Adipocyte (in vitro differentiated cells): ENCODE measurements around the gene DCP1A.
A peak's percentile ranks its signal among the peaks of the same experiment; 100 is the strongest.
"Not testable (repeated sequence)": the region's sequence is repeated elsewhere in the genome, so short reads cannot be mapped to it uniquely, and the experiment has no call there.

Source experiments
- DNase-seq: peaks from one replicate; pipeline ENCODE4 v3.0.0-alpha.2; 2015; ENCODE audit warnings: low read depth
- H3K27me3 ChIP-seq: replicated peaks from 2 replicates; pipeline ENCODE4 v1.7.0; 2013; ENCODE audit warnings: mild to moderate bottlenecking, low read length, moderate library complexity; ENCODE audit not compliant: control insufficient read depth, insufficient read depth
- H3K36me3 ChIP-seq: 2 replicates; pipeline ENCODE4 v1.7.0; 2013; ENCODE audit warnings: low read length, mild to moderate bottlenecking, moderate library complexity; ENCODE audit not compliant: control insufficient read depth, insufficient read depth, severe bottlenecking
- H3K4me1 ChIP-seq: 2 replicates; pipeline ENCODE4 v1.7.0; 2013; ENCODE audit warnings: mild to moderate bottlenecking, low read length, moderate library complexity; ENCODE audit not compliant: control insufficient read depth, insufficient read depth
- H3K4me3 ChIP-seq: 2 replicates; pipeline ENCODE4 v1.7.0; 2013; ENCODE audit warnings: mild to moderate bottlenecking, low read length, moderate library complexity
- H3K9ac ChIP-seq: 2 replicates; pipeline ENCODE4 v1.7.0; 2013; ENCODE audit warnings: mild to moderate bottlenecking, low read length, moderate library complexity
- H3K9me3 ChIP-seq: 2 replicates; pipeline ENCODE4 v1.7.0; 2013; ENCODE audit warnings: mild to moderate bottlenecking, low read length, moderate library complexity; ENCODE audit not compliant: control insufficient read depth

DCP1A gene

GRCh38 chr3:53354945-53355498 lies 7.7 kb upstream of the DCP1A start:
- peaks cover 26% of the 10 kb centered on the region for H3K4me1 ChIP-seq
- no peaks in the 10 kb centered on the region for H3K27me3 ChIP-seq
- no peak overlapping the region for H3K4me3 ChIP-seq
- no peak for DNase-seq
- no peaks in the 10 kb centered on the region for H3K9me3 ChIP-seq
- no peaks in the 10 kb centered on the region for H3K36me3 ChIP-seq
- H3K9ac ChIP-seq, result no peak overlapping the region

- Histone ChIP-seq H3K36me3 (no peaks in the 10 kb centered on the region), H3K27me3 (no peaks in the 10 kb centered on the region), H3K4me1 (peaks cover 26% of the 10 kb centered on the region), H3K4me3 (no peak overlapping the region), H3K9me3 (no peaks in the 10 kb centered on the region), H3K9ac (no peak overlapping the region)
- no peak for DNase-seq
Observed at GRCh38 chr3:53353202-53353601, 5.9 kb upstream of the DCP1A start.

- Histone ChIP-seq H3K4me3 (no peak overlapping the region), H3K9me3 (no peaks in the 10 kb centered on the region), H3K36me3 (no peaks in the 10 kb centered on the region), H3K27me3 (no peaks in the 10 kb centered on the region), H3K9ac (no peak overlapping the region), H3K4me1 (peaks cover 18% of the 10 kb centered on the region)
- peak; percentile 42 for DNase-seq
Observed at GRCh38 chr3:53350652-53351051, 3.3 kb upstream of the DCP1A start.

GRCh38 chr3:53348118-53348517 lies 775 bp upstream of the DCP1A start:
- not testable (repeated sequence) for H3K27me3 ChIP-seq, DNase-seq, H3K9me3 ChIP-seq, H3K36me3 ChIP-seq
- H3K4me3 ChIP-seq, result peak overlapping the region; percentile 97
- peaks cover 35% of the 10 kb centered on the region for H3K4me1 ChIP-seq
- H3K9ac ChIP-seq, result peak overlapping the region; percentile 99

DNA sequence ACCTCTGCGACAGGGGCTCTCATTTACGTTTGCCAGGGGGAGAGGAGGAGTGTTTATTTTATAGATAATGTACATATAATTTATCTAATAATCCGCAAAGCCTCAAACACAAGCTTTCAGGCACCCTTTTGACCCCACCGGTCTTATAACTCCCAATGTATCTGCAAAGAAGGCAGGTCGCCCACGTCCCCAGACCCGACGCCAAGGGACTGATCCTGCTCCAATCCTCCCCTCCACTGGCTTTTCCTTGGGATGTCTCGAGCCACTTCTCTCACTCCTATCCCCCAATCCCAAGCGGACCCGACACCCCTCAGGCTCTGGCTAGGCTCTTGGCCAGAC lies 452 bp downstream of the DCP1A start:
- peaks cover 42% of the 10 kb centered on the region for H3K4me1 ChIP-seq
- DNase-seq, result no peak
- H3K36me3 ChIP-seq, result peaks cover 11% of the 10 kb centered on the region
- H3K27me3 ChIP-seq, result no peaks in the 10 kb centered on the region
- no peaks in the 10 kb centered on the region for H3K9me3 ChIP-seq
- H3K4me3 ChIP-seq, result peak overlapping the region; percentile 97
- peak overlapping the region; percentile 99 for H3K9ac ChIP-seq

DNA sequence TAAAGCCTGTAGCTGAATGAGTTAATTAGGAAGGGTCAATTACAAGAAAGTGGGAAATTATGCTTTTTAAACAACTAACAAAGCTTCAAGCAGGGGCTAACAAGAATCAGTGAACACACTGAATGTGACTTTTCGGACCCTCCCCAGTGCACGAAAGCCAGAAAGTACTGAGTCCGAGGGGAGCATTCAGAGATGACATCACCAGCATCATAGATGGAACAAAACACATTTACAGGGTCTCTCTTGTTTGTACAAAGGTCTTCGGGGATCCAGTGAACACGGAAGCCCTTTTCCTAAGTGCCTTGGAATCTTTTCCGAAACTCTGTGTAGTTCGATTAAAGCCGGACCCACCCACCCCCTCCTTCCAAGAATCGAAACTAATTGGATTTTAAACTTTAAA lies 829 bp downstream of the DCP1A start:
- DNase-seq, result peak; percentile 52
- Histone ChIP-seq H3K9me3 (no peaks in the 10 kb centered on the region), H3K4me3 (peak overlapping the region; percentile 97), H3K4me1 (peaks cover 42% of the 10 kb centered on the region), H3K36me3 (peaks cover 15% of the 10 kb centered on the region), H3K9ac (peak overlapping the region; percentile 99), H3K27me3 (no peaks in the 10 kb centered on the region)

GRCh38 chr3:53342353-53342752 lies 5.0 kb downstream of the DCP1A start:
- H3K36me3 ChIP-seq, result peaks cover 50% of the 10 kb centered on the region
- no peak overlapping the region for H3K9ac ChIP-seq
- no peak for DNase-seq
- H3K4me1 ChIP-seq, result peaks cover 27% of the 10 kb centered on the region
- no peaks in the 10 kb centered on the region for H3K27me3 ChIP-seq
- no peak overlapping the region for H3K4me3 ChIP-seq
- H3K9me3 ChIP-seq, result no peaks in the 10 kb centered on the region

- H3K36me3 ChIP-seq, result peaks cover 77% of the 10 kb centered on the region
- no peaks in the 10 kb centered on the region for H3K27me3 ChIP-seq
- DNase-seq, result no peak
- H3K9ac ChIP-seq, result no peak overlapping the region
- H3K4me1 ChIP-seq, result peaks cover 5% of the 10 kb centered on the region
- H3K4me3 ChIP-seq, result no peak overlapping the region
- H3K9me3 ChIP-seq, result no peaks in the 10 kb centered on the region
Observed at GRCh38 chr3:53337167-53337940, 10.0 kb downstream of the DCP1A start.

DNA sequence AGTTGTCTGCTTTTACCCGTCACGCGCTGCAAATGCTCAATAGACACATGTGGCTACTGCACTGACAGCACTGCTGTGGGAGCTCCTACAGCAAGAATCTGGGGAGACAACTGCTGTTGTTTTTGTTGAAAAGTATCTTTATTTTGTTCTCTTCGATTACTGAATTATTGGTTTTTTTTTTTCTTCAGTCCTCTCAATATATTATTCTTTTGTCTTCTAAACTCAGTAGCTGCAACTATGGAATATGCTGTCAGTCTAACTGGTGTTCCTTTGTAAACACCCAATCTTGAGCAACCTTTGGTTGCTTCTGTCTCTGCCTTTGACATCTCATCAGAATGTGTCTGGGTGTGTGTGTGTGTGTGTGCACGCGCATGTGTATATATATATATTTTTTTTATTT lies 12.6 kb downstream of the DCP1A start:
- DNase-seq, result no peak
- Histone ChIP-seq H3K27me3 (no peaks in the 10 kb centered on the region), H3K9ac (no peak overlapping the region), H3K36me3 (peaks cover 75% of the 10 kb centered on the region), H3K4me1 (peaks cover 2% of the 10 kb centered on the region), H3K4me3 (no peak overlapping the region), H3K9me3 (no peaks in the 10 kb centered on the region)

- peaks cover 11% of the 10 kb centered on the region for H3K4me1 ChIP-seq
- H3K9ac ChIP-seq, result no peak overlapping the region
- H3K27me3 ChIP-seq, result no peaks in the 10 kb centered on the region
- peaks cover 69% of the 10 kb centered on the region for H3K36me3 ChIP-seq
- no peak overlapping the region for H3K4me3 ChIP-seq
- H3K9me3 ChIP-seq, result no peaks in the 10 kb centered on the region
- no peak for DNase-seq
Observed at GRCh38 chr3:53331871-53332270, 15.5 kb downstream of the DCP1A start.

- no peaks in the 10 kb centered on the region for H3K27me3 ChIP-seq
- no peak for DNase-seq
- no peak overlapping the region for H3K4me3 ChIP-seq
- no peaks in the 10 kb centered on the region for H3K9me3 ChIP-seq
- peaks cover 66% of the 10 kb centered on the region for H3K36me3 ChIP-seq
- no peak overlapping the region for H3K9ac ChIP-seq
- peaks cover 19% of the 10 kb centered on the region for H3K4me1 ChIP-seq
Observed at GRCh38 chr3:53329897-53330296, 17.4 kb downstream of the DCP1A start.

DNA sequence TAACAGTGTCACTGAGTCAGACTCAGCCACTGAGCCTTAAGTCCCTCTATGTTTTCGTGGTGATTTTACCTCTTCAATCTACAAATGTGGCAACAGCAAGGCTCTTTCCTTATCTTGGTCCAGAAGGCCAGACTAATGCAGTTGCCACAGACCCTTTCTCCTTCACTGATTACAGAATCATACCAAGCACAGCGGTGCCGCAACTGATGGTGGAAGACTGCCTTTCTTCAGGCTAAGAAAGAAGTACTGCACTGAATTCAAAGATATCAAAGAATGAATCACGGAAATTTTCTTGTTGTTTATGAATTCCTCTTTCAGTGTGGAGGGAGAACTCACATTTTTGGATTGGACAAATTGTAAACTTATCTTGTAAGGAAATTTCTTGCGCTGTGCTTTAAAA lies 18.6 kb downstream of the DCP1A start:
- Histone ChIP-seq H3K27me3 (no peaks in the 10 kb centered on the region), H3K36me3 (peaks cover 56% of the 10 kb centered on the region), H3K4me3 (no peak overlapping the region), H3K9me3 (no peaks in the 10 kb centered on the region), H3K4me1 (peaks cover 30% of the 10 kb centered on the region), H3K9ac (no peak overlapping the region)
- no peak for DNase-seq
